AG09309 (cell line): ENCODE data around the gene S100G.

Experiments
- DNase-seq: peaks from one replicate; pipeline ENCODE4 v3.0.0-alpha.2; 2010; ENCODE audit warnings: low read depth
- H3K4me3 ChIP-seq: 2 replicates; pipeline ENCODE4 v1.5.1; 2011; ENCODE audit warnings: mild to moderate bottlenecking, low read depth, low read length, moderate library complexity; ENCODE audit not compliant: control insufficient read depth
- TF ChIP-seq, protein P1 (sequence below): IDR thresholded peaks from 2 replicates; pipeline ENCODE4 v1.5.1; 2011; ENCODE audit warnings: mild to moderate bottlenecking, low read depth, low read length, inconsistent platforms; ENCODE audit not compliant: insufficient read depth, control insufficient read depth; ENCODE audit errors: missing control alignments

S100G gene

GRCh38 chrX:16683007-16683664, 33.2 kb downstream of the S100G start:
- TF ChIP-seq, protein P1, sequence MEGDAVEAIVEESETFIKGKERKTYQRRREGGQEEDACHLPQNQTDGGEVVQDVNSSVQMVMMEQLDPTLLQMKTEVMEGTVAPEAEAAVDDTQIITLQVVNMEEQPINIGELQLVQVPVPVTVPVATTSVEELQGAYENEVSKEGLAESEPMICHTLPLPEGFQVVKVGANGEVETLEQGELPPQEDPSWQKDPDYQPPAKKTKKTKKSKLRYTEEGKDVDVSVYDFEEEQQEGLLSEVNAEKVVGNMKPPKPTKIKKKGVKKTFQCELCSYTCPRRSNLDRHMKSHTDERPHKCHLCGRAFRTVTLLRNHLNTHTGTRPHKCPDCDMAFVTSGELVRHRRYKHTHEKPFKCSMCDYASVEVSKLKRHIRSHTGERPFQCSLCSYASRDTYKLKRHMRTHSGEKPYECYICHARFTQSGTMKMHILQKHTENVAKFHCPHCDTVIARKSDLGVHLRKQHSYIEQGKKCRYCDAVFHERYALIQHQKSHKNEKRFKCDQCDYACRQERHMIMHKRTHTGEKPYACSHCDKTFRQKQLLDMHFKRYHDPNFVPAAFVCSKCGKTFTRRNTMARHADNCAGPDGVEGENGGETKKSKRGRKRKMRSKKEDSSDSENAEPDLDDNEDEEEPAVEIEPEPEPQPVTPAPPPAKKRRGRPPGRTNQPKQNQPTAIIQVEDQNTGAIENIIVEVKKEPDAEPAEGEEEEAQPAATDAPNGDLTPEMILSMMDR, result no peak
- DNase-seq, result no peak
- no peak overlapping the region for H3K4me3 ChIP-seq

DNA sequence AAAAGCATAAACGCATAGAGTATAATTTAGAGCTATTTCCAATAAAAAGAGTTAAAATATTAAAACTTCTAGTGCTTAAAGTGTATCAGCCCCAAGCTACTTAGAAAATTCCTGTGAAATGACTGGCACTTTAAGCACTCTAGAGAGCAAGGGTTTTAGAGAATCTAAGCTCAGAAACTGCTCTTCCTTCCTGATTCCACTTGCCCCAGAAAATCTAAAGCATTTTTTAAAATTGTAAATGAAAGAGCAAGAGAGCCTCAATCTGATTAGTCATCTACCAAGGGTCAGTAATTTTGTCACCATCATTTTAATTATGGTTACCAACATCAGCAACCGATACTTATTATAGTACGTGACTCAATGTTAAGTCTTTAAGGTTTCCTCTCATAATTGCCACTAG, 37.6 kb downstream of the S100G start:
- DNase-seq, result no peak
- TF ChIP-seq, protein P1, result no peak

GRCh38 chrX:16695079-16695676, 45.2 kb downstream of the S100G start:
- TF ChIP-seq, protein P1, result peak; percentile 84
- no peak for DNase-seq
- H3K4me3 ChIP-seq, result no peak overlapping the region

More for the DNA sequence above, 37.6 kb downstream of the S100G start:
- no peak overlapping the region for H3K4me3 ChIP-seq

GRCh38 chrX:16696956-16697355, 47.0 kb downstream of the S100G start:
- H3K4me3 ChIP-seq, result no peak overlapping the region
- TF ChIP-seq, protein P1, result no peak
- no peak for DNase-seq

DNA sequence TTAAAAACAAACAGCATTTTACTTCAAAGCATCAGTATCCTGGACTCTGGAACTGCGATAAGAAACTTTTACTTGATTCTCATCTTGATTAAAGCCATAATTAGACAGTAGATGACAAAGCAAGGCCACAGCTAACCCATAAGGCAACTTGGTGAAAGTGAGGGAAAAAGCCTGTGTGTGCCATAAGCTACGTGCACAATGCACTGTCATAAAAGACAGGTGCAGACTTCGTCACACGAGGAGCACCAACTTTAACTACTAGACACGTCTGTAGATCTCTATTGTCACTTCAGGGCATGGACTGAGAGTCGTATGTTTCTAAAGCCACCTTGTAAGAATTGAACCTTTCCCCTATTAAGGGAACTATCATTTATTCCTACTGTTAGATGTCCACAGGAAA, 49.4 kb downstream of the S100G start:
- TF ChIP-seq, protein P1, result no peak
- no peak for DNase-seq
- no peak overlapping the region for H3K4me3 ChIP-seq

DNA sequence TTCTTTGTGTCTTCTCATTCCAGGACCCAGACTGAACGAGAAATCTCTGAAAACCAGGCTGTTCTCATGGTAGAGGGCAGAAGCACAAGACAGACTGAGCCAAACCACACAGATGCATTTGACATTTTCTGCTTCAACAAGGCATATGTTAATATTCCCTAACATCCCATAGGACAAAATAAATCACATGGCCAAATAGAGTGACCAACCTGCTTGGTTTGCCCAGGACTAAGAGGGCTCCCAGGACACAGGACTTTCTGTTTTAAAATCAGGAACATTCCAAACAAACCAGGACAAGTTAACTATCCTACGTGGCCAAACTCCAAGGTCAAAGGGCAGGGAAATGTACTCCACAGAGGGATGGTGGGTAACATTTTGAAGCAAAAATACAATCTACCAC, 50.8 kb downstream of the S100G start:
- no peak for DNase-seq
- H3K4me3 ChIP-seq, result no peak overlapping the region
- TF ChIP-seq, protein P1, result no peak
